IMR-90 (cell line): ENCODE measurements around the gene MTX2. TPM values are rescaled to one million over a fixed set of nuclear protein-coding genes. Genes with fewer than 3 reads are reported as not detected.

Source experiments
- ATAC-seq: fragments of 200-7000 bp; cut with Tn5 transposase; 2 replicates; pipeline ENCODE4 v1.9.1; 2020; ENCODE audit warnings: low read depth, mild to moderate bottlenecking, moderate library complexity
- BruUV-seq: library from RNA; stranded (reverse); fragments of 400-500 nt; replicated peaks from 2 replicates; lab custom pipeline; 2021; lab: Mats Ljungman, UMichigan
- CTCF ChIA-PET: fragments of 300-600 bp; formaldehyde crosslinking; extraction: SDS; loops from one replicate; lab custom pipeline; 2021; ENCODE audit warnings: antibody characterized with exemption; lab: Yijun Ruan, JAX
- POLR2A ChIA-PET: fragments of 300-600 bp; sonication (Branson Sonifier 250); formaldehyde crosslinking; loops from one replicate; lab custom pipeline; 2022; ENCODE audit warnings: antibody characterized with exemption; ENCODE audit not compliant: unreplicated experiment; lab: Charles Lee
- DNase-seq: peaks from one replicate; pipeline ENCODE4 v3.0.0; 2013
- H2AFZ ChIP-seq: replicated peaks from 2 replicates; pipeline ENCODE3; 2013; ENCODE audit warnings: low read length, mild to moderate bottlenecking; ENCODE audit not compliant: poor library complexity
- H2AK5ac ChIP-seq: 2 replicates; pipeline ENCODE4 v1.6.1; 2013; ENCODE audit warnings: low read depth, low read length, inconsistent platforms
- H2AK9ac ChIP-seq: replicated peaks from 2 replicates; pipeline ENCODE3; 2013; ENCODE audit warnings: mild to moderate bottlenecking, low read depth, low read length, moderate library complexity; ENCODE audit not compliant: poor library complexity
- H2BK120ac ChIP-seq: 2 replicates; pipeline ENCODE4 v1.6.1; 2013; ENCODE audit warnings: low read depth, low read length, inconsistent platforms
- H2BK15ac ChIP-seq: 3 replicates; pipeline ENCODE4 v1.6.1; 2013; ENCODE audit warnings: low read depth, low read length, inconsistent platforms
- H2BK20ac ChIP-seq: 2 replicates; pipeline ENCODE4 v1.6.1; 2013; ENCODE audit warnings: low read depth, mild to moderate bottlenecking, inconsistent platforms, low read length, moderate library complexity
- H2BK5ac ChIP-seq: 2 replicates; pipeline ENCODE4 v1.6.1; 2013; ENCODE audit warnings: mild to moderate bottlenecking, low read depth, low read length, inconsistent platforms; ENCODE audit not compliant: poor library complexity, severe bottlenecking
- H3K14ac ChIP-seq: replicated peaks from 2 replicates; pipeline ENCODE4 v1.6.1; 2013; ENCODE audit warnings: low read depth, low read length, inconsistent platforms
- H3K18ac ChIP-seq: 2 replicates; pipeline ENCODE4 v1.6.1; 2013; ENCODE audit warnings: low read depth, low read length, control low read depth
- H3K23ac ChIP-seq: 2 replicates; pipeline ENCODE4 v1.6.1; 2013; ENCODE audit warnings: low read depth, low read length, inconsistent platforms
- H3K27ac ChIP-seq: 2 replicates; pipeline ENCODE4 v1.5.1; 2013; ENCODE audit warnings: mild to moderate bottlenecking, control low read depth, low read length; ENCODE audit not compliant: insufficient read depth
- H3K27me3 ChIP-seq: 2 replicates; pipeline ENCODE4 v1.6.1; 2013; ENCODE audit warnings: low read length; ENCODE audit not compliant: control insufficient read depth, insufficient read depth
- H3K36me3 ChIP-seq: 2 replicates; pipeline ENCODE4 v1.6.1; 2013; ENCODE audit warnings: low read length, mixed read lengths; ENCODE audit not compliant: control insufficient read depth, insufficient read depth
- H3K4ac ChIP-seq: 2 replicates; pipeline ENCODE4 v1.6.1; 2013; ENCODE audit warnings: low read depth, low read length, inconsistent platforms
- H3K4me1 ChIP-seq: 2 replicates; pipeline ENCODE4 v1.6.1; 2013; ENCODE audit warnings: low read length, mixed read lengths; ENCODE audit not compliant: control insufficient read depth, insufficient read depth
- H3K4me2 ChIP-seq: 2 replicates; pipeline ENCODE4 v1.6.1; 2013; ENCODE audit warnings: low read depth, mild to moderate bottlenecking, control low read depth, low read length, moderate library complexity
- H3K4me3 ChIP-seq: 2 replicates; pipeline ENCODE4 v1.5.1; 2013; ENCODE audit warnings: low read depth, mild to moderate bottlenecking, control low read depth, low read length, moderate library complexity; ENCODE audit not compliant: insufficient read depth
- H3K56ac ChIP-seq: 2 replicates; pipeline ENCODE4 v1.6.1; 2013; ENCODE audit warnings: low read length, inconsistent platforms; ENCODE audit not compliant: insufficient read depth; ENCODE audit errors: extremely low read depth
- H3K79me1 ChIP-seq, 2 experiments: 2 replicates each; pipeline ENCODE4 v1.6.1; 2013; ENCODE audit warnings: low read length in 2 of 2, inconsistent platforms in 1 of 2, low read depth in 1 of 2
- H3K9ac ChIP-seq: 2 replicates; pipeline ENCODE4 v1.6.1; 2013; ENCODE audit warnings: low read depth, low read length, control low read depth
- H3K9me1 ChIP-seq: 2 replicates; pipeline ENCODE4 v1.6.1; 2013; ENCODE audit warnings: low read length, inconsistent platforms; ENCODE audit not compliant: insufficient read depth
- H3K9me3 ChIP-seq: 2 replicates; pipeline ENCODE4 v1.6.1; 2013; ENCODE audit warnings: low read length; ENCODE audit not compliant: control insufficient read depth, insufficient read depth
- H4K20me1 ChIP-seq: 2 replicates; pipeline ENCODE4 v1.6.1; 2013; ENCODE audit warnings: low read length, inconsistent platforms; ENCODE audit not compliant: insufficient read depth
- H4K5ac ChIP-seq: 2 replicates; pipeline ENCODE4 v1.6.1; 2013; ENCODE audit warnings: mild to moderate bottlenecking, low read depth, low read length, control low read depth
- H4K8ac ChIP-seq, 2 experiments: 2 replicates each; pipeline ENCODE4 v1.6.1; 2013; ENCODE audit warnings: low read depth in 2 of 2, low read length in 2 of 2, control low read depth in 1 of 2, inconsistent platforms in 1 of 2
- H4K91ac ChIP-seq: 2 replicates; pipeline ENCODE4 v1.6.1; 2013; ENCODE audit warnings: low read depth, low read length, inconsistent platforms; ENCODE audit not compliant: insufficient read depth
- BHLHE40 ChIP-seq: fragments of 150-350 bp; IDR thresholded peaks from 2 replicates; pipeline ENCODE4 v1.6.1; 2016; ENCODE audit warnings: mild to moderate bottlenecking, low read depth, low read length
- FOS ChIP-seq: fragments of 150-350 bp; IDR thresholded peaks from 2 replicates; pipeline ENCODE4 v1.6.1; 2016; ENCODE audit warnings: low read depth, low read length
- MAZ ChIP-seq: IDR thresholded peaks from 2 replicates; pipeline ENCODE4 v1.6.1; 2012; ENCODE audit warnings: low read depth, mild to moderate bottlenecking, low read length, improper control_type of control experiment, moderate library complexity, borderline replicate concordance
- MXI1 ChIP-seq: IDR thresholded peaks from 2 replicates; pipeline ENCODE4 v1.6.1; 2012; ENCODE audit warnings: low read depth, mild to moderate bottlenecking, low read length, moderate library complexity, borderline replicate concordance
- POLR2A ChIP-seq: IDR thresholded peaks from 2 replicates; pipeline ENCODE4 v1.6.1; 2012; ENCODE audit warnings: mild to moderate bottlenecking, low read depth, low read length
- SMC3 ChIP-seq: fragments of 150-350 bp; IDR thresholded peaks from 2 replicates; pipeline ENCODE4 v1.6.1; 2016; ENCODE audit warnings: low read depth, mild to moderate bottlenecking, antibody characterized with exemption, low read length, moderate library complexity
- WGBS, 2 experiments: methylation state at CpG; one replicate each; pipeline versions ENCODE4 v1.1.5 to v1.1.7; 2013; ENCODE audit warnings: missing lambda C conversion rate in 2 of 2; ENCODE audit not compliant: insufficient read length in 1 of 2; ENCODE audit errors: extremely low coverage in 2 of 2; 5-methylcytosine and 5-hydroxymethylcytosine counted together
- dilution Hi-C: fragments of 300-500 bp; cut with HindIII; formaldehyde crosslinking; loops from one replicate; pipeline ENCODE4 v1.14.3; 2018; ENCODE audit warnings: low sequenced_read_pairs; ENCODE audit not compliant: unreplicated experiment
- in situ Hi-C: fragments of 300-500 bp; cut with MboI; formaldehyde crosslinking; loops from 3 replicates; pipeline ENCODE4 v1.14.3; 2019; ENCODE audit warnings: low sequenced_read_pairs, inconsistent platforms, mixed read lengths
- intact Hi-C: fragments of 100-400 bp; cut with micrococcal nuclease; formaldehyde crosslinking; loops from 2 replicates; pipeline ENCODE4 v1.10.0; 2022
- polyA plus RNA-seq, 3 experiments: library from polyadenylated mRNA; depleted of rRNA; stranded (reverse); fragments of >200 nt; gene quantifications; 2 replicates each; pipeline ENCODE4 v1.2.3, GENCODE V29; 2012; ENCODE audit warnings: low replicate concordance in 1 of 3
- total RNA-seq: library from RNA; depleted of rRNA; stranded (reverse); fragments of >200 nt; gene quantifications from 2 replicates; pipeline ENCODE4 v1.2.3, GENCODE V29; 2012
- TF ChIP-seq, protein P1 (sequence below): fragments of 150-350 bp; IDR thresholded peaks from 2 replicates; pipeline ENCODE4 v1.6.1; 2017; ENCODE audit warnings: mild to moderate bottlenecking, antibody characterized with exemption, low read length, low read depth

The MTX2 gene
- total and polyA plus RNA-seq, 2 of the 4 experiments (the other 2 are of a cell fraction), result 24.9 to 37.8 TPM

DNA sequence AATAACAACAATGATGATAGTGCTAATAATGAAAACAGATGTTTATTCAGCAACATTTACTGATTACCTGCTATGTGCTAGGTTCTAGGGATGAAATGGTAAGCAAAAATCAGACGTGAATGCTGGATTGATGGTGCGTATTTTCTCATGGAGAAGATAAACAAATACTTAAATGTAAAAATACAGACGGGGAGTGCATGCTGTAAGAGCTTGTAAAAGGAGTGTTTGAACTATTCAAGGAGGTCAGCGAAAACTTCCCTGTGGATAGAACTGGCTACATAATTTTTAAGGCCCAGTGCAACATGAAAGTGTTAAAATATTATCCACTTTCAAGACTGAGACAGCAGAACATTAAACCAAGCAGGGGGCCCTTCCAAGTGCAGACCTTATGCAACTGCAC is 22.1 kb downstream of the MTX2 start:
- H2BK20ac ChIP-seq, result no peak overlapping the region
- no peaks in the 10 kb centered on the region for H3K36me3 ChIP-seq
- no peak overlapping the region for H2AK9ac ChIP-seq
- no TSS peak for BruUV-seq
- H3K9ac ChIP-seq, result no peak overlapping the region
- H4K91ac ChIP-seq, result no peak overlapping the region
- no peak overlapping the region for H3K23ac ChIP-seq
- H3K4me1 ChIP-seq, result no peaks in the 10 kb centered on the region
- no peak overlapping the region for H4K8ac ChIP-seq
- no peak overlapping the region for H3K4me3 ChIP-seq
- H2BK15ac ChIP-seq, result no peak overlapping the region
- H3K14ac ChIP-seq, result no peak overlapping the region
- H3K79me1 ChIP-seq, result peaks cover 0 to 20% of the 10 kb centered on the region in 2 experiments
- intact Hi-C loops, result no loop called here
- no peak overlapping the region for H3K56ac ChIP-seq
- no peaks in the 10 kb centered on the region for H3K27me3 ChIP-seq
- H4K20me1 ChIP-seq, result no peaks in the 10 kb centered on the region
- CTCF ChIA-PET, result no interaction called here
- ATAC-seq, result no peak
- H3K27ac ChIP-seq, result no peak overlapping the region
- TF ChIP-seq SMC3, result no peak
- no peak for TF ChIP-seq MAZ
- TF ChIP-seq, protein P1, sequence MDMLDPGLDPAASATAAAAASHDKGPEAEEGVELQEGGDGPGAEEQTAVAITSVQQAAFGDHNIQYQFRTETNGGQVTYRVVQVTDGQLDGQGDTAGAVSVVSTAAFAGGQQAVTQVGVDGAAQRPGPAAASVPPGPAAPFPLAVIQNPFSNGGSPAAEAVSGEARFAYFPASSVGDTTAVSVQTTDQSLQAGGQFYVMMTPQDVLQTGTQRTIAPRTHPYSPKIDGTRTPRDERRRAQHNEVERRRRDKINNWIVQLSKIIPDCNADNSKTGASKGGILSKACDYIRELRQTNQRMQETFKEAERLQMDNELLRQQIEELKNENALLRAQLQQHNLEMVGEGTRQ, result no peak
- no peak for TF ChIP-seq BHLHE40
- no peak for TF ChIP-seq FOS
- no peak for TF ChIP-seq POLR2A
- TF ChIP-seq MXI1, result no peak
- no peak overlapping the region for H3K4me2 ChIP-seq
- H2BK5ac ChIP-seq, result no peak overlapping the region
- no peak overlapping the region for H3K4ac ChIP-seq
- H2AK5ac ChIP-seq, result no peak overlapping the region
- POLR2A ChIA-PET, result no interaction called here
- in situ Hi-C loops, result no loop called here
- H3K9me3 ChIP-seq, result no peaks in the 10 kb centered on the region
- H2BK120ac ChIP-seq, result no peak overlapping the region
- no peak overlapping the region for H4K5ac ChIP-seq
- peaks cover 4% of the 10 kb centered on the region; the same call in 1 of the 2 replicates for H3K9me1 ChIP-seq
- dilution Hi-C loops, result no loop called here
- no peak overlapping the region for H3K18ac ChIP-seq
- DNase-seq, result no peak
- 20% methylated on average over 1 of the region's 4 CpGs; no CpG with 5 or more reads in 1 of the 2 experiments for WGBS, 2 experiments
- H2AFZ ChIP-seq, result no peak overlapping the region
